NK-92 treated with Interleukin-12 subunit alpha and Interleukin-12 subunit beta, amount 100 ng/mL, for 24 hours (cell line): ENCODE results near the gene TNFSF13.
"Not testable (repeated sequence)": the region's sequence is repeated elsewhere in the genome, so short reads cannot be mapped to it uniquely, and the experiment has no call there.

ENCODE experiments used
- DNase-seq: peaks from one replicate; lab custom pipeline; 2025; lab: John Stamatoyannopoulos, UW

Gene TNFSF13

DNA sequence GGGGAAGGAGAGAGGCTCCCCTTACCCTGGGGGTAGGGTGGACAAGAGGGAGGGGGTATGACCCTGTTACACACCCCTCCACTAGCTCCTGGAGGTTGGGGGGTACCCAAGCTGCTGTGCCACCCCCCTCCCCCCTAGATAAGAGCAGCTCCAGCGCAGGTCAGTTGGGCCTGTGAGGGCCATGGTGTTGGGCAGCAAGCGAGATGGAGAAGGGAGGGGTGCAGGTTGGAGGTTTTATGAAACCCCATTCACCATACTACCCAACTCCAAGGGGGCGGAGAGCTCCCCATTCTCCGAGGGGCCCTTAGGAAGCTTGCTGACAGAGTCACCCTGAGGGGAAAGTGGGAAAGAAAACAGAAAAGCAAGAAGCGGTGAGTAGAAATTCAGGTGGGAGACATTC lies 33.0 kb downstream of the TNFSF13 start:
- no peak for DNase-seq

DNA sequence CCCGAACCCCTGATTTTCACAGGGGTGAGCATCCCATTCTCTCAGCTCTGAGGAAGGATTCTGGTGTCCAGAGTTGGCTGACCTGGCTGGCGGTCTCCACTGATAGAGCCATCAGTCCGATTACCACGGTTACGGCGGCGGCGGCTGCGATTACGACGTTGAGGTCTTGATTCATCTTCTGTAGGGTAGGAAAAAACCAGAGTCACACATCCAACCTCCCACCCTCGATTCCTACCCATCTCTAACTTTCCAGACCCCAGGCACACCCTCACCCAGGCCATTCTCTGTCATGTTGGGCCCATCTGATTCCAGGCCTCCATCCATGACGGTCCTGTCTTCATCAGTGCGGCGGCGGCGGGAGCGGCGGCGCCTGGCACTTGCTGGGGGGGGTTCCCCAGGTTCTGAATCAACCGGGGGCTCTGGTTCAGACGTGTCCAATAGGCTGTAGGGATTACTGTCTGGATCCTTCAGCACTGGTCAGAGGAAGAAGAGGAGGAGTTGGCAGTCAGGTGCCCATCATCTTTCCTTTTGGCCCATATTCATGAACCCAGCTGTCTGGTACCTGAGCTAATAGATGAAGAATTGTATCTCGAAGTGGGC lies 34.0 kb downstream of the TNFSF13 start:
- no peak for DNase-seq

DNA sequence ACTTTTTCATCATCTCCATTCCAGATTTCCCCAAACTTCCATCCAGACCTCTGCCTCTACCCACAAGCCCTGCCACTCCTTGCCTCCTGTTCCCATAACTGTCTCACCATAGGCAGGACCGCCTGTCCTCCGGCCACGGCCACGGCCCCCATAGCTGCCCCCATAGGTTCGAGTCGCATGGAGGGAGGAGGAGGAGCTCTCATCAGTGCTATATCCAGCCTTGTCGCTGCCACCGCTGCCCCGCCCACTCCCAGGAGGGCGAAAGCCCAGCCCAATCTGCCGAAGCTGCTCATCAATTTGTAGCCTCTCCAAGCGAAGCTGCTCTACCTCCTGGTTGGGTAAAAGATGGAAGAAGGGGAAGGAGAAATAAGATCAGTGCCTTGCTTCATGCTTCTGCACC lies 34.7 kb downstream of the TNFSF13 start:
- DNase-seq: no peak

DNA sequence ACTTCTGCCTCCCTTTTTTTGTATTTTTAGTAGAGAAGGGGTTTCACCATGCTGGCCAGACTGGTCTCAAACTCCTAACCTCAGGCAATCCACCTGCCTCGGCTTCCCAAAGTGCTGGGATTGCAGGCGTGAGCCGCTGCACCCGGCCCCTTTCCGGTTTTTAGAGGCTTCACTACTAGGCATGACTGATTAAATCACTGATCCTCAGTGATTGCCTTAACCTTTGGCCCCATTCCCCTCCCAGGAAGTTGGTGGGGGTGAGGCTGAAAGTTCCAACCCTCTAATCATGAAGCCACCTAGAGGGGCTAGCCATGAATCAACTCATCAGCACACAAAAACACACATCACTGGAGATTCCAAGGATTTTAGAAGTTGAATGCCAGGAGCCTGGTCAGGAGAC lies 39.0 kb downstream of the TNFSF13 start:
- DNase-seq: not testable (repeated sequence)

DNA sequence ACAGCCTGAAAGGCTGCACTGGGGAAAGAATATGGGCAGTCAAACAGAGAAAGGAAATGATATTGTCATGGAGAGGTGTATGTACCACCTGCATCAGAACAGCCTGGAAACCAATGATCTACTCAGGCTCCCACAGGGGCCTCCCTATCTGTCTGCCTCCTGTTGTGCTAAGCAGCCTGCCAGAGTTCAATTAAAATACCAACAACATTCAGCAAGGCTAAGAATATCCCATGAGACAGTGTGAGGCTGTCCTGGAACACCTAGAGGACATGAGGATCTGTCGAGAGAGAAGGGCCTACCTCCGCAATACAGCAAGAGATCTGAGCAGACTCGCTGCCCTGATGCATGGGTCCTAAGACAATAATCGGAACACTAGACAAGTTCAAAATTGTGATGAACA lies 47.7 kb downstream of the TNFSF13 start:
- DNase-seq: no peak

DNA sequence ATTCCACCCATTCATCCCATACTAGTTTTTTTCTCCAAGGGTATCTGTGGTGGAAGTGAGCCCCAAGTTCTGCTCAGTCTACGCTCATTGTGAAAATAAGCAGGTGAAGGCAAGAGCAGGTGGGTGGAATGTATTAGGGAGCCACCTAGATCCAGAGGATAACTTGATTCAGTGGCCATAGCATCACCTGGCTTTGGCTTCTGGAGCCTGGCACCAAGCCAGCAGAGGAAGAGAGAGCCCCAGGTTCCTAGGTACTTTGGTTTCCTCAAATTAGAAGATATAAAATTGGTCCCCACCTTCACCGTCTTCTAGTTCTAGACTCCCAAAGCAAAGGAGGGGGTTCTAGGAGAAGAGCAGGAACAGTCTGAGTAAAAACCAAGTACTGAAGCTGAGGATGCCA lies 52.1 kb downstream of the TNFSF13 start:
- DNase-seq: no peak
